T-helper 17 cell (primary cell): ENCODE results near the gene VPS37C. TPM values are rescaled to one million over a fixed set of nuclear protein-coding genes. Genes with fewer than 3 reads are reported as not detected.
A peak's percentile ranks its signal among the peaks of the same experiment; 100 is the strongest.

Experiments
- ATAC-seq: fragments of 150-1000 bp; cut with Tn5 transposase; 2 replicates; pipeline ENCODE4 v1.10.0; 2021; ENCODE audit warnings: mild to moderate bottlenecking, moderate library complexity
- DNase-seq, 3 donors: peaks; one replicate each; pipeline versions ENCODE4 v3.0.0 to v3.0.0-alpha.2; 2020 to 2021
- H3K9me3 ChIP-seq: one replicate; pipeline ENCODE4 v1.7.0; 2013; ENCODE audit warnings: low read length, mild to moderate bottlenecking; ENCODE audit not compliant: control insufficient read depth, poor library complexity, severe bottlenecking
- H3K27ac Mint-ChIP-seq: one replicate; pipeline ENCODE4 v1.8.0; 2022; ENCODE audit warnings: mild to moderate bottlenecking, moderate library complexity, mixed read lengths
- H3K27me3 Mint-ChIP-seq: one replicate; pipeline ENCODE4 v1.8.0; 2022; ENCODE audit warnings: mixed read lengths
- H3K36me3 Mint-ChIP-seq: one replicate; pipeline ENCODE4 v1.8.0; 2022; ENCODE audit warnings: low read depth, mixed read lengths
- H3K4me1 Mint-ChIP-seq: one replicate; pipeline ENCODE4 v1.8.0; 2022; ENCODE audit warnings: mild to moderate bottlenecking, mixed read lengths
- H3K4me3 Mint-ChIP-seq: one replicate; pipeline ENCODE4 v1.8.0; 2022; ENCODE audit warnings: mild to moderate bottlenecking, moderate library complexity, mixed read lengths
- total RNA-seq, 4 donors: library from RNA in 2 of 4; stranded (reverse) in 2 of 4; gene quantifications; one replicate each; pipeline ENCODE4 v1.2.3 and lab custom pipeline; 2022 to 2026

The VPS37C gene
- total RNA-seq, 2 donors from 2014 or later, result 3.5 to 5.6 TPM

GRCh38 chr11:61131586-61131985, 29.6 kb downstream of the VPS37C start:
- no peak overlapping the region for H3K4me3 Mint-ChIP-seq
- no peak for DNase-seq
- H3K27me3 Mint-ChIP-seq, result no peaks in the 10 kb centered on the region
- H3K4me1 Mint-ChIP-seq, result peaks cover 19% of the 10 kb centered on the region
- H3K27ac Mint-ChIP-seq, result no peak overlapping the region
- H3K9me3 ChIP-seq, result no peaks in the 10 kb centered on the region
- no peak for ATAC-seq
- H3K36me3 Mint-ChIP-seq, result peaks cover 5% of the 10 kb centered on the region

GRCh38 chr11:61131186-61131585, 30.0 kb downstream of the VPS37C start:
- H3K9me3 ChIP-seq, result no peaks in the 10 kb centered on the region
- DNase-seq, result no peak
- peaks cover 19% of the 10 kb centered on the region for H3K4me1 Mint-ChIP-seq

DNA sequence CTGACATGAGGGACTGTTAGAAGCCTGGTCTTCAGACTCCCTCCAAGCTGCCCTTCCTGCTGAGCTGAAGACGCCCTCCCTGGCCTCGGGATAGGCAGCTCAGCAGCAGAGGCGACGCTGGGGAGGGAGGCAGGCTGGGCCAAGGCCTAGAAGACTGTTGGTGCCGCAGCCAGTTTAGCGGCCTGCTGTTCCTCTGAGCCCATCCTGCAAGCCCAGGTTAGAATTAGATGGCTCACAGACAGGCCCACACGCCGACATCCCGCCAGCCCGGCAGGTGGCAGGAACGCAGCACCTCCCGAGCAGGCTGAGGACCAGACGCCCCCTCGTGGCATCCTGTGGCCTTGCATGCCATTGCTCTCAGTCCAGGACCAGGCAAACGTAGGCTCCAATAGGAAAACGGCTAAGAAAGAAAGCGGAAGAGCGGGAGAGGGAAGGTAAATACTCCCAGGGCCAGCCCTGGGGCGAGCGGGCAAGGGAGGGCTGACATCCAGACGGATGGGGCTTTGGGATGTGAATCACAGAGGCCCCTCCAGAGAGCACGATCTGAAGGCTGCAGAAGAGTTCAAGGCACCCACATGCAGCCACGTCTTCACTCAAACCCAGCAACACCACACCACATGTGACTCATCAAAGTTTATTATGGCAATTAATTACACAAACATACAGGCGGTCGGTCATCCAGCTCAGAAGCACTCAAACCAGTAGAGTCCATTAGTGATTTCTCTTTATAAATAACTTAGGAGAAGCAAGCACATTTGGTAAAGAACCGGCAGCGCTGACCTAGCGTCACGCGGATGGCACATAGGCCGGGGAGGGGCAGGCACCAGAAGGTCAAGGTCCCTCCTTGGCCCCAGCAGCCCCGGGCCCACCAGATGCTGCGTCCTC, 31.3 kb downstream of the VPS37C start:
- DNase-seq (peak; percentile 82 to 88 (median 83)), ATAC-seq (peak; percentile 87)
- peak overlapping the region; percentile 97 for H3K27ac Mint-ChIP-seq
- H3K4me1 Mint-ChIP-seq, result peaks cover 15% of the 10 kb centered on the region
- H3K4me3 Mint-ChIP-seq, result peak overlapping the region; percentile 94
- H3K9me3 ChIP-seq, result no peaks in the 10 kb centered on the region
- H3K27me3 Mint-ChIP-seq, result no peaks in the 10 kb centered on the region
- peaks cover 2% of the 10 kb centered on the region for H3K36me3 Mint-ChIP-seq

More at GRCh38 chr11:61131186-61131585, 30.0 kb downstream of the VPS37C start:
- H3K36me3 Mint-ChIP-seq, result peaks cover 5% of the 10 kb centered on the region
- no peaks in the 10 kb centered on the region for H3K27me3 Mint-ChIP-seq
- H3K4me3 Mint-ChIP-seq, result no peak overlapping the region
- H3K27ac Mint-ChIP-seq, result no peak overlapping the region
- no peak for ATAC-seq

DNA sequence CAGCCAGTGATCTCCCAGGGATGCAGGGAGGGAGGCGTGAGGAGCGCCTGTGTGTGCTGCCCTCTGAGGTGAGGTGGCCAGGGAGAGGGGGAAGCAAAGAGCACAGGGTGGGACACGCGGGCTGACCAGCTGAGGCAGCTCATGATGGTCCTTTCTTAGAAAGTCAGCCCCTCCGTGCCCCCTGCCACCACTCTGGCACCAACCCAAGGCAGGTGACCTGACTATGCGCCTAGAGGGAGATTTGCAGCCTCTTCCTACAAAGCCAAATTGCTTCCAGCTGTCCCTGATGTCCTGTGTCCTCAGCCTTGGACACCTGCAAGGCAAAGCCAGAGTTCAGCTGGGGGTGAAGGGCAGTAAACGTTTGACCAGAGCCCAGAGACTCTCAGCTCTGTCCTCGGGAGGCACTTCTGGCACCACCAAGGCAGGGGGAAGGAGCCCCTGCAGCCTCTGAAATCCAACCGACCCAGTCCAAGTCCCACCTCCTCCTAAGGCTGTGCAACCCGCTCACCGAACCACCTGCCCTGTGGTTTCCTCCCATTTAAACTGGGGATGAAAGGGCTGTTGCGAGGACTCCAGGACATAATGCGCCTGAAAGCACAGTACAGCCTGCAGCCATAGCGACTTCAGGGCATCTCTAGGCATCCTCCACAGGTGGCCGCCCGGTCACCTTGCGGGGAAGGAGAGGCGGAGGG, 32.1 kb downstream of the VPS37C start:
- DNase-seq, result no peak
- Mint-ChIP-seq H3K27ac (peak overlapping the region; percentile 97), H3K4me1 (peaks cover 21% of the 10 kb centered on the region), H3K36me3 (peaks cover 5% of the 10 kb centered on the region), H3K4me3 (peak overlapping the region; percentile 94), H3K27me3 (no peaks in the 10 kb centered on the region)
- no peaks in the 10 kb centered on the region for H3K9me3 ChIP-seq
- ATAC-seq, result no peak

- H3K36me3 Mint-ChIP-seq, result peaks cover 5% of the 10 kb centered on the region
- peak overlapping the region; percentile 97 for H3K27ac Mint-ChIP-seq
- no peak for DNase-seq
- no peaks in the 10 kb centered on the region for H3K9me3 ChIP-seq
- peak overlapping the region; percentile 66 for H3K4me3 Mint-ChIP-seq
- ATAC-seq, result no peak
- H3K27me3 Mint-ChIP-seq, result no peaks in the 10 kb centered on the region
- peaks cover 25% of the 10 kb centered on the region for H3K4me1 Mint-ChIP-seq
Measured at GRCh38 chr11:61127991-61128390, 33.2 kb downstream of the VPS37C start.

- ATAC-seq (no peak), DNase-seq (no peak)
- Mint-ChIP-seq H3K27ac (peak overlapping the region; percentile 97), H3K4me1 (peaks cover 32% of the 10 kb centered on the region), H3K27me3 (no peaks in the 10 kb centered on the region), H3K36me3 (peaks cover 14% of the 10 kb centered on the region), H3K4me3 (peak overlapping the region; percentile 55)
- no peaks in the 10 kb centered on the region for H3K9me3 ChIP-seq
Measured at GRCh38 chr11:61126256-61126655, 35.0 kb downstream of the VPS37C start.

GRCh38 chr11:61125310-61125684, 35.9 kb downstream of the VPS37C start:
- Mint-ChIP-seq H3K36me3 (peaks cover 14% of the 10 kb centered on the region), H3K4me3 (no peak overlapping the region), H3K27ac (peak overlapping the region; percentile 97), H3K27me3 (no peaks in the 10 kb centered on the region), H3K4me1 (peaks cover 37% of the 10 kb centered on the region)
- no peak for ATAC-seq
- no peak for DNase-seq
- H3K9me3 ChIP-seq, result no peaks in the 10 kb centered on the region

DNA sequence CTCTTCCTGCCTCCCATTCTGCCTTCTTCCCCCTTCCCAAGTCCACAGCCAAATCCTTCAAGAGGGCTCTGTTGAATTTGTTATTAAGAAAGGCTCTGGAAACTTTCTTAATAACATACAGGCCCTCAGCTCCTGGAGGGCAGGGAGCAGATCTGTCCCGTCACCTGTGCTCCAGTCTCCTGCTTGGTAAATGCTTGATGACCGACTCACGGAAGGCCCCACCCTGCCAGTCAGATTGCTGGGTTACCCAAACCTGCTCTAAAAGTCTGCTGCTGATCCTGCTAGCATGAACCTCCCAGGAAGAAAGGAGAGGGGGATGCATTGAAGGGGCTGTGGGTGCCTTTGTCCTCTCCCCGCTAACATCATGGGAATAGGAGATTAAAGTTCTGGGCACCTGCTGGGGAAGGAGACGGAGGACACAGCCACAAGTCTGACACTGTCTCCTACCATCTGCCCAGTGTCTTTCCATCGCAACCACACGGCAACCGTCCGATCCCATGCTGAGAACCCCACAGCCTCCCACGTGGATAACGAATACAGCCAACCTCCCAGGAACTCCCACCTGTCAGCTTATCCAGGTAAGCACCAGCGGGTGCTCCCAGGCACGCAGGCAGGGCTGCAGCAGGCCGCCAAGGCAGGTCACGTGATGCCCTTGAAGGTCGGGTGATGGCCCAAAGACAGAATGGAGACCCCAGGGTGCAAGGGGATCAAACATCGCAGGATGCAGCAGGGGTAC, 36.5 kb downstream of the VPS37C start:
- H3K9me3 ChIP-seq, result no peaks in the 10 kb centered on the region
- Mint-ChIP-seq H3K27ac (peak overlapping the region; percentile 97), H3K36me3 (peaks cover 14% of the 10 kb centered on the region), H3K4me3 (peak overlapping the region; percentile 21), H3K4me1 (peaks cover 35% of the 10 kb centered on the region), H3K27me3 (no peaks in the 10 kb centered on the region)
- DNase-seq, result no peak
- ATAC-seq, result no peak

GRCh38 chr11:61123775-61124571, 37.3 kb downstream of the VPS37C start:
- DNase-seq, result no peak
- no peaks in the 10 kb centered on the region for H3K9me3 ChIP-seq
- Mint-ChIP-seq H3K36me3 (peaks cover 15% of the 10 kb centered on the region), H3K27ac (peak overlapping the region; percentile 97), H3K4me1 (peaks cover 37% of the 10 kb centered on the region), H3K4me3 (no peak overlapping the region), H3K27me3 (no peaks in the 10 kb centered on the region)
- no peak for ATAC-seq

- H3K27ac Mint-ChIP-seq, result peak overlapping the region; percentile 97
- H3K4me3 Mint-ChIP-seq, result no peak overlapping the region
- no peaks in the 10 kb centered on the region for H3K9me3 ChIP-seq
- no peaks in the 10 kb centered on the region for H3K27me3 Mint-ChIP-seq
- peaks cover 43% of the 10 kb centered on the region for H3K4me1 Mint-ChIP-seq
- DNase-seq (no peak), ATAC-seq (no peak)
- peaks cover 15% of the 10 kb centered on the region for H3K36me3 Mint-ChIP-seq
Measured at GRCh38 chr11:61122761-61123160, 38.5 kb downstream of the VPS37C start.

DNA sequence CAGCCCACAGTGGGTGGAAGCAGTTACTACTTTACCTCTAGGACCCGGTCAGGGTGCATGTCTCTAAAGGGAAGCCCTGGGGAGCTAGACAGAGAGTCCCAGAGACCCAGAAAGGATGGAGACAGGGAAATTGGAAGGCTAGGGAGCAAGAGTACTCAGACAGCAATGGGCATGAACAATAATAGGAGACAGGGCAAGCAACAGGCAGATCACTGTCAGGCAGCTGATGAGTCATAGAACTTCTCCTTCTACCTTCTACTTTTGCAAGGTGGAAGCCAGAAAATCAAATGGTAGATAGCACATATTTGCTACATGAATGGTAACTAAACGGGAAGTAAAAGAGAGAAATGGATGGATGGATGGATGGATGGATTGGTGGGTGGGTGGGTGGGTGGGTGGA, 39.3 kb downstream of the VPS37C start:
- DNase-seq, result no peak

GRCh38 chr11:61121192-61121831, 39.9 kb downstream of the VPS37C start:
- Mint-ChIP-seq H3K36me3 (peaks cover 23% of the 10 kb centered on the region), H3K4me3 (peak overlapping the region; percentile 77)
- no peak for ATAC-seq

More for the DNA sequence above, 39.3 kb downstream of the VPS37C start:
- Mint-ChIP-seq H3K27ac (peak overlapping the region; percentile 97), H3K36me3 (peaks cover 17% of the 10 kb centered on the region), H3K4me3 (peak overlapping the region; percentile 77), H3K27me3 (no peaks in the 10 kb centered on the region), H3K4me1 (peaks cover 44% of the 10 kb centered on the region)
- H3K9me3 ChIP-seq, result no peaks in the 10 kb centered on the region
- ATAC-seq, result no peak

More at GRCh38 chr11:61121192-61121831, 39.9 kb downstream of the VPS37C start:
- H3K4me1 Mint-ChIP-seq, result peaks cover 49% of the 10 kb centered on the region
- DNase-seq, result no peak
- H3K9me3 ChIP-seq, result no peaks in the 10 kb centered on the region
- peak overlapping the region; percentile 97 for H3K27ac Mint-ChIP-seq
- no peaks in the 10 kb centered on the region for H3K27me3 Mint-ChIP-seq
